ENCODE measurements around the gene DCAF11. TPM values are rescaled to one million over a fixed set of nuclear protein-coding genes. Genes with fewer than 3 reads are reported as not detected.

The DCAF11 gene
- total RNA-seq, 4 donors from 2014 or later: 42.9 to 87.4 (median 57.8) TPM

GRCh38 chr14:24074625-24075484 is 39.7 kb upstream of the DCAF11 start:
- no peak overlapping the region for H3K27ac ChIP-seq
- no peaks in the 10 kb centered on the region for H3K27me3 ChIP-seq
- H3K9me3 ChIP-seq: no peaks in the 10 kb centered on the region
- DNase-seq: no peak
- H3K4me3 ChIP-seq: no peak overlapping the region
- intact Hi-C loops (cut with DNase I; ENCODE audit: low total_unique reads): no loop called here
- no peaks in the 10 kb centered on the region for H3K4me1 ChIP-seq
- no peaks in the 10 kb centered on the region for H3K36me3 ChIP-seq
- TF ChIP-seq CTCF (IDR thresholded peaks at IDR 0.05) (no peak), POLR2A (IDR thresholded peaks at IDR 0.05) (no peak)

GRCh38 chr14:24075485-24076301 is 38.9 kb upstream of the DCAF11 start:
- intact Hi-C loops (cut with DNase I; ENCODE audit: low total_unique reads): no loop called here
- no peaks in the 10 kb centered on the region for H3K4me1 ChIP-seq
- no peaks in the 10 kb centered on the region for H3K9me3 ChIP-seq
- no peak overlapping the region for H3K4me3 ChIP-seq
- DNase-seq: no peak
- H3K27me3 ChIP-seq: no peaks in the 10 kb centered on the region
- no peaks in the 10 kb centered on the region for H3K36me3 ChIP-seq
- TF ChIP-seq POLR2A (IDR thresholded peaks at IDR 0.05) (no peak), CTCF (IDR thresholded peaks at IDR 0.05) (no peak)
- H3K27ac ChIP-seq: no peak overlapping the region

GRCh38 chr14:24076302-24076601 is 38.3 kb upstream of the DCAF11 start:
- intact Hi-C loops (cut with DNase I; ENCODE audit: low total_unique reads): no loop called here

GRCh38 chr14:24077086-24077485 is 37.5 kb upstream of the DCAF11 start:
- Histone ChIP-seq H3K4me3 (no peak overlapping the region), H3K27me3 (no peaks in the 10 kb centered on the region), H3K9me3 (no peaks in the 10 kb centered on the region), H3K27ac (no peak overlapping the region), H3K4me1 (no peaks in the 10 kb centered on the region), H3K36me3 (no peaks in the 10 kb centered on the region)
- no peak for TF ChIP-seq CTCF (IDR thresholded peaks at IDR 0.05)
- no peak for TF ChIP-seq POLR2A (IDR thresholded peaks at IDR 0.05)
- intact Hi-C loops (cut with DNase I; ENCODE audit: low total_unique reads): no loop called here
- no peak for DNase-seq

More at GRCh38 chr14:24076302-24076601, 38.3 kb upstream of the DCAF11 start:
- H3K9me3 ChIP-seq: no peaks in the 10 kb centered on the region
- TF ChIP-seq CTCF (IDR thresholded peaks at IDR 0.05) (no peak), POLR2A (IDR thresholded peaks at IDR 0.05) (no peak)
- H3K36me3 ChIP-seq: no peaks in the 10 kb centered on the region
- no peaks in the 10 kb centered on the region for H3K27me3 ChIP-seq
- no peaks in the 10 kb centered on the region for H3K4me1 ChIP-seq
- no peak for DNase-seq
- no peak overlapping the region for H3K27ac ChIP-seq
- H3K4me3 ChIP-seq: no peak overlapping the region

GRCh38 chr14:24078146-24078545 is 36.4 kb upstream of the DCAF11 start:
- no peak for DNase-seq
- Histone ChIP-seq H3K27ac (no peak overlapping the region), H3K4me1 (no peaks in the 10 kb centered on the region), H3K36me3 (no peaks in the 10 kb centered on the region), H3K9me3 (no peaks in the 10 kb centered on the region), H3K27me3 (no peaks in the 10 kb centered on the region), H3K4me3 (no peak overlapping the region)
- TF ChIP-seq POLR2A (IDR thresholded peaks at IDR 0.05) (no peak), CTCF (IDR thresholded peaks at IDR 0.05) (no peak)
- intact Hi-C loops (cut with DNase I; ENCODE audit: low total_unique reads): no loop called here

All from uterus (tissue), 4 donors.